Natural killer cell (primary cell): ENCODE results near the gene FAM120C. TPM values are rescaled to one million over a fixed set of nuclear protein-coding genes. Genes with fewer than 3 reads are reported as not detected.
A peak's percentile ranks its signal among the peaks of the same experiment; 100 is the strongest.

ENCODE experiments used
- ATAC-seq, 3 donors: fragments of 150-1000 bp in 2 of 3; fragments of 200-7000 bp in 1 of 3; cut with Tn5 transposase; 1 replicate in 1 of 3; 2 replicates in 2 of 3; pipeline ENCODE4 v1.10.0; 2021; ENCODE audit warnings: mild to moderate bottlenecking in 2 of 3, moderate library complexity in 2 of 3
- DNase-seq, 2 donors: peaks; one replicate each; pipeline versions ENCODE4 v3.0.0 to v3.0.0-alpha.2; 2013 to 2021; ENCODE audit warnings: mixed read lengths in 1 of 2
- H3K27ac ChIP-seq: one replicate; pipeline ENCODE4 v1.5.1; 2013; ENCODE audit warnings: mild to moderate bottlenecking, low read length
- H3K27me3 ChIP-seq: one replicate; pipeline ENCODE4 v1.6.1; 2013; ENCODE audit warnings: low read length; ENCODE audit not compliant: control insufficient read depth, insufficient read depth
- H3K36me3 ChIP-seq: one replicate; pipeline ENCODE4 v1.6.1; 2013; ENCODE audit warnings: low read length; ENCODE audit not compliant: control insufficient read depth, insufficient read depth
- H3K4me1 ChIP-seq: one replicate; pipeline ENCODE4 v1.6.1; 2013; ENCODE audit warnings: low read length; ENCODE audit not compliant: control insufficient read depth, insufficient read depth
- H3K4me3 ChIP-seq: one replicate; pipeline ENCODE4 v1.5.1; 2013; ENCODE audit warnings: low read length
- H3K9me3 ChIP-seq: one replicate; pipeline ENCODE4 v1.6.1; 2013; ENCODE audit warnings: low read length; ENCODE audit not compliant: control insufficient read depth, insufficient read depth
- H3K27ac Mint-ChIP-seq, 2 donors: one replicate each; pipeline ENCODE4 v1.8.0; 2022; ENCODE audit warnings: mild to moderate bottlenecking in 2 of 2, mixed read lengths in 2 of 2, moderate library complexity in 1 of 2
- H3K27me3 Mint-ChIP-seq, 2 donors: one replicate each; pipeline ENCODE4 v1.8.0; 2022; ENCODE audit warnings: low read depth in 2 of 2, mixed read lengths in 2 of 2
- H3K36me3 Mint-ChIP-seq: one replicate; pipeline ENCODE4 v1.8.0; 2022; ENCODE audit warnings: mixed read lengths
- H3K4me1 Mint-ChIP-seq, 2 donors: one replicate each; pipeline ENCODE4 v1.8.0; 2022; ENCODE audit warnings: mixed read lengths in 2 of 2
- H3K4me3 Mint-ChIP-seq: one replicate; pipeline ENCODE4 v1.8.0; 2022; ENCODE audit warnings: mild to moderate bottlenecking, moderate library complexity, mixed read lengths
- H3K9me3 Mint-ChIP-seq, 2 donors: one replicate each; pipeline ENCODE4 v1.8.0; 2022; ENCODE audit warnings: mixed read lengths in 2 of 2
- WGBS: methylation state at CpG from one replicate; pipeline ENCODE4 v1.1.7; 2013; ENCODE audit warnings: missing lambda C conversion rate; ENCODE audit not compliant: insufficient coverage; 5-methylcytosine and 5-hydroxymethylcytosine counted together
- intact Hi-C: fragments of 100-400 bp; cut with micrococcal nuclease; formaldehyde crosslinking; loops from one replicate; pipeline ENCODE4 v1.14.2; 2022
- total RNA-seq, 4 donors: library from RNA; stranded (reverse); fragments of 120-200 nt in 1 of 4; gene quantifications; one replicate each; pipeline versions ENCODE4 v1.2.3 to v1.2.4, GENCODE V29; 2013 to 2022
- TF ChIP-seq, protein P1 (sequence below): fragments of 200-600 bp; IDR thresholded peaks from one replicate; pipeline ENCODE4 v1.8.0; 2022; ENCODE audit warnings: antibody characterized with exemption

Gene FAM120C
- total RNA-seq, 3 donors from 2014 or later (not counting 1 experiment from before 2014, with no cell fraction given): 9.5 to 15.4 (median 11.8) TPM

DNA sequence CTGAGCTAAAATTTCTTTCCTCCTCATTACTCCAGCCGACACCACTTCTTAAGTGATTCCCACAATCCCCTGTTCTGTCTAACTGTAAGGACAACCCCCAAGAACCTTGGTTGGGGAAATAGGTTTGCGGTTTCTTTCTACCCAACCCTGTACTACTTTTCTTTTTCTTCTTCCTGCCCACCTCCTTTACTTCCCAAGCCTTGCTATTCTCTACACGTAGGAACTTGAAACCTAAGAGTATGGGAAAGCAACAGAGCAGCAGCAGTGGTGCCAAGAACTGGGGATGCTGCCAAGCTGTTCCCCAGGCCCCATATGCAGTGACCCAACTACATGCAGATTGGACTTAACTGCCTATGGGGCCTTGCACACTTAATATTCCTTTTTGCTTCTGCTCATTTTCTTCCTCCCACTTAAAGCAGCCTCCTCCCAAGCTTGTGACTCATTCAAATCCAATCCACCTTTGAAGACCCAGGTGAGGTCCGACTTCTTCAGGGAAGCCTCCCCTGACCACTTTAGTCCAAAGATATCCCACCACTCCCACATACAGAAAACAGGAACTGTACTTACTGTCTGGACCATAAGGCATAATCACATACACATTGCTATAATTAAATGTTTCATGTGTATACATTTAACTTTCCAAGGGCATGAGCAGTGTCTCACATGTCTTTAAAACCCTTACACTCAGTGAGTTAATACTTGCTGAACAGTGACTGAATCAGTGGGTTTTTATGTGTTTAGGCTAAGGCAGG is 1.7 kb downstream of the FAM120C start:
- H3K9me3 ChIP-seq: no peaks in the 10 kb centered on the region
- peak overlapping the region; percentile 66 for H3K27ac ChIP-seq
- no peaks in the 10 kb centered on the region for H3K36me3 ChIP-seq
- TF ChIP-seq, protein P1, sequence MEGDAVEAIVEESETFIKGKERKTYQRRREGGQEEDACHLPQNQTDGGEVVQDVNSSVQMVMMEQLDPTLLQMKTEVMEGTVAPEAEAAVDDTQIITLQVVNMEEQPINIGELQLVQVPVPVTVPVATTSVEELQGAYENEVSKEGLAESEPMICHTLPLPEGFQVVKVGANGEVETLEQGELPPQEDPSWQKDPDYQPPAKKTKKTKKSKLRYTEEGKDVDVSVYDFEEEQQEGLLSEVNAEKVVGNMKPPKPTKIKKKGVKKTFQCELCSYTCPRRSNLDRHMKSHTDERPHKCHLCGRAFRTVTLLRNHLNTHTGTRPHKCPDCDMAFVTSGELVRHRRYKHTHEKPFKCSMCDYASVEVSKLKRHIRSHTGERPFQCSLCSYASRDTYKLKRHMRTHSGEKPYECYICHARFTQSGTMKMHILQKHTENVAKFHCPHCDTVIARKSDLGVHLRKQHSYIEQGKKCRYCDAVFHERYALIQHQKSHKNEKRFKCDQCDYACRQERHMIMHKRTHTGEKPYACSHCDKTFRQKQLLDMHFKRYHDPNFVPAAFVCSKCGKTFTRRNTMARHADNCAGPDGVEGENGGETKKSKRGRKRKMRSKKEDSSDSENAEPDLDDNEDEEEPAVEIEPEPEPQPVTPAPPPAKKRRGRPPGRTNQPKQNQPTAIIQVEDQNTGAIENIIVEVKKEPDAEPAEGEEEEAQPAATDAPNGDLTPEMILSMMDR: no peak
- H3K27me3 Mint-ChIP-seq: no peaks in the 10 kb centered on the region
- peaks cover 31 to 54% of the 10 kb centered on the region in 2 donors for H3K4me1 Mint-ChIP-seq
- 53% methylated on average over 4 of the region's 4 CpGs for WGBS
- H3K4me3 ChIP-seq: no peak overlapping the region
- no peak for ATAC-seq
- H3K9me3 Mint-ChIP-seq: no peaks in the 10 kb centered on the region
- no peaks in the 10 kb centered on the region for H3K36me3 Mint-ChIP-seq
- peak overlapping the region; percentile 43 to 94 for H3K27ac Mint-ChIP-seq
- H3K4me3 Mint-ChIP-seq: peak overlapping the region; percentile 61
- H3K27me3 ChIP-seq: no peaks in the 10 kb centered on the region
- intact Hi-C loops: no loop called here
- H3K4me1 ChIP-seq: peaks cover 11% of the 10 kb centered on the region
- no peak for DNase-seq

GRCh38 chrX:54180403-54180802 is 2.7 kb downstream of the FAM120C start:
- no peak for DNase-seq
- H3K36me3 Mint-ChIP-seq: no peaks in the 10 kb centered on the region
- Histone ChIP-seq H3K27ac (no peak overlapping the region), H3K36me3 (no peaks in the 10 kb centered on the region), H3K9me3 (no peaks in the 10 kb centered on the region), H3K4me1 (peaks cover 11% of the 10 kb centered on the region), H3K4me3 (no peak overlapping the region), H3K27me3 (no peaks in the 10 kb centered on the region)
- 86% methylated on average over 3 of the region's 4 CpGs for WGBS
- intact Hi-C loops: no loop called here
- H3K27ac Mint-ChIP-seq: peak overlapping the region in 1 of 2 donors; percentile 63
- peak overlapping the region; percentile 14 for H3K4me3 Mint-ChIP-seq
- peaks cover 31 to 54% of the 10 kb centered on the region in 2 donors for H3K4me1 Mint-ChIP-seq
- no peaks in the 10 kb centered on the region for H3K27me3 Mint-ChIP-seq
- TF ChIP-seq, protein P1: no peak
- H3K9me3 Mint-ChIP-seq: no peaks in the 10 kb centered on the region
- ATAC-seq: no peak

DNA sequence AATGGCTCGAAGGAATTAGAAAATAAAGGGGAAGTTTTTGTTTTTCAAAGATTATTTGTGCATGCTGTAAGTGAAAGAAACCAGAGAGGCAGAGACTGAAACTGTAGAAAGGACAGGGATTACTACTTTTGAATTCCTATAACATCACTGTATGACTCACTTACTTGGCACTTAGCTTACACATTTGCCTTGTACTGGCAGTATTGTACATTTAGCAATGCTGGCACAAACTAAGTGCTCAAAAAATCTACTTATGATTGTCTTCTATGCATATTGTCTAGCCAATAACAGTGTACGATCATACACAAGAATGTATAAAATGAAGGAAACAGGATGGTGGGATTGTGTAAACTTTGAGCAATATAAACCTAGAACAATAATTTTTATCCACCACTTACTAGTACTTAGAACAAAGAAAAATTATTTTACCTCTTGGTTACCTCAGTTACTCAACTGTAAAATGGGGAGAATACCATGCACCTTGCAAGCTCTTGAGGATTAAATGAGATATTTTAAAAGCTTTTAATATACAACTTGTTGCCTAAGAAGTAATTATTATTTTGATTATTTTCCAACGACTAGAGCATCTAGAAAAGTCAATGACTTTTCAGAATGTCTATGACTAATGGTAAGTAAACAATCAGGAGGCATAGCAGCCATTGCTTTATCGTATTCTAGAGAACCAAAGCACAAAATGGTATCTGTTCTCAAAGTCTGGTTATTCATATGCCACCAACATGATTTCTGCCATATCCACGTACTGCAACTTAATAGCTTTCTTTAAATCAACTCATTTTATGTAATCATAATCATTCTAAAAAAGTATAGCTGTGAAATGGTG is 4.7 kb downstream of the FAM120C start:
- H3K4me1 Mint-ChIP-seq: peaks cover 26 to 57% of the 10 kb centered on the region in 2 donors
- TF ChIP-seq, protein P1: no peak
- ATAC-seq: no peak

More for the DNA sequence above, 4.7 kb downstream of the FAM120C start:
- Histone ChIP-seq H3K4me3 (no peak overlapping the region), H3K36me3 (no peaks in the 10 kb centered on the region), H3K9me3 (no peaks in the 10 kb centered on the region), H3K4me1 (peaks cover 7% of the 10 kb centered on the region), H3K27ac (no peak overlapping the region), H3K27me3 (no peaks in the 10 kb centered on the region)
- H3K27me3 Mint-ChIP-seq: no peaks in the 10 kb centered on the region
- DNase-seq: no peak
- H3K9me3 Mint-ChIP-seq: no peaks in the 10 kb centered on the region
- H3K27ac Mint-ChIP-seq: no peak overlapping the region
- H3K36me3 Mint-ChIP-seq: no peaks in the 10 kb centered on the region
- no peak overlapping the region for H3K4me3 Mint-ChIP-seq
- intact Hi-C loops: no loop called here
- WGBS: 53% methylated on average over 2 of the region's 5 CpGs
